NCI-H2081 treated with DMSO at 0.1 percent for 48 hours (cell line): ENCODE results near the gene GAS2L3.

ENCODE experiments used
- DNase-seq: peaks from one replicate; lab custom pipeline; 2025; lab: John Stamatoyannopoulos, UW

Gene GAS2L3

DNA sequence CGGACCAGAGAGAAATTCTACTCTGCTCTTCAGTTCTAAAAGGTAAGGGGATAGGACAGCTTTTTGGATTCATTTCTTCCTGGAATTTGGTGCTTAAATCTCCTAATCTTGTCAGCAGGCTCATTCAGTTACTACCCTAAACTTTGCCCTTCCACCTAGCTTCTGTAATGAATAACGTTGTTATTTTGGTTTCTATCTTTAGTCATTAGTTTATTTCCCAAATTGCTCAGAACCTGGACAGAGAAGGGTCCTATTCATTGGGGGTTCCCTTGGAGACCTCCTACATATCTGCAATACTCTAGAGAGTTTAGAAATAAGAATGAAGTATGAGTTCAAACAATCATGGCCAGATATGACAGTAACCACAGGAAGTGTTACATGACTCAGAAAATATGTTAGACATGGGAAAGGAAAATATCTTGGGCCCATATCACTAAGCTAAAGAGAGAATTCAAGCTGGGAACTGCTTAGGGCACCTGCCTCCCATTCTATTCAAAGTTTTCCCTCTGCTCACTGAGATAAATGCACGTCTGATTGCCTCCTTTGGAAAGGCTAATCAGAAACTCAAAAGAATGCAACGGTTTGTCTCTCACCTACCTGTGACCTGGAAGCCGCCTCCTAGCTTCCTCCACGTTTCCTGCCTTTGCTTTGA is 87.9 kb downstream of the GAS2L3 start:
- DNase-seq, result no peak

DNA sequence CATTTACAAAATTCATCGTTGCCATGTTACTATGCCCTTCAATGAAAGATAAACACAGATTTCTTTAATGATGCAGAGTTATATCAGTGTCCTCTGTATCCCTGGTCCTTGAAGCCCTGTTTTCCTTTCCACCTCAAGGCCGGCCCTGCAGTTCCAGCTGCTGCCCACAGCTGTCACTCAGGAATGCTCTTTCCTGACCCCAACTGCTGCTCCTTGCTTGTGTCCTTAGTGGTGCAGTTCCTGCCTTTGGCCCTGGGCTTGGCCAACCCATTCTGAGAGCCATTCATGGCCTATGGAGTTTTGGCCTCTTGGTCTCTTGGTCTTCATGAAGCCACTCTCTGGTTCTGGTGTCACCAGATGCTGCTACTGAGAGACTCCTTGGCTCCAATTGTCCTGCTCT is 93.1 kb downstream of the GAS2L3 start:
- no peak for DNase-seq

DNA sequence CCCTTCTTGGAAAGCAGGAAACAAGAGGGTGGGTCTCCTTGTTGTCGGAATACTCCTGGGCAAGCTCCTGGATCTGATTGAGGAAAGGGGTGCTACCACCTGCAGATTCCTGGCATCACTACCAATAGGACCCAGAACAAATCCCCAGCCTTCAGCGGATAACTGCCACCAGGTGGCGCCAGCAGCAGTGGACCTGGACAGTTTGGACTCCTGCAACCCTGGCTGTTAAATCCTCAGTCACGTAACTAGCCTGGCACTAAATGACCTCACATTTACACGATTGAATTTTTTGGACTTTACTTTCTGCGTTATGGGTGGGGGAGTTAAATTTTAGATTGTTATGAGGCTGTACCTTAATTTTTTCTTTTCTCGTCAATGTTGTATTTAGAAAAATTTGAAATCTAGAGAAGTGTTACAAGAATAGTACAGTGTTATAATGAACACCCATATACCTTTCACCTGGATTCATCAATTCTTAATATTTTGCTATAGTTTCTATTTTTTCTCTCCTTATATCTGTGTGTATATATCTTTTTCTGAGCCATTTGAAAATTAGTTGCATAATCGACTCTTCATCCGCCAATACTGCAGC is 95.6 kb downstream of the GAS2L3 start:
- peak; percentile 54 for DNase-seq

DNA sequence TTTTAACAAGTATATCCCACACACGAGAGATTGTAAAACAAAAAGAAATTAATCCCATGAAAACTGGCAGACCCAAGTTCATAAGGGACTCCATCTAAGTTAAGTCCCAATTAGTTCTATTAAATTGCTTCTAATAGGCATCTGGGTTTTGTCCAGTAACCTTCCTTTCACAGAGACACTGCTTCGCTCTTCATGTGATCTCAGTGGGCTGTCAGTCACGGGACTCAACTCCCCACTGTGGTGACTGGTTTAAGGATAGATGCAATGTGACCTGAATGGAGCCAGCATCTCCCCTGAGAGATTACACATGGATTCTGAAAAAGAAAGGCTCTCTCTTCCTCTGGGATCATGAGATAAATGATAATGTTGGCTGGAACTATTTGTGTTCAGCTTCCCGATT is 96.4 kb downstream of the GAS2L3 start:
- DNase-seq, result no peak

DNA sequence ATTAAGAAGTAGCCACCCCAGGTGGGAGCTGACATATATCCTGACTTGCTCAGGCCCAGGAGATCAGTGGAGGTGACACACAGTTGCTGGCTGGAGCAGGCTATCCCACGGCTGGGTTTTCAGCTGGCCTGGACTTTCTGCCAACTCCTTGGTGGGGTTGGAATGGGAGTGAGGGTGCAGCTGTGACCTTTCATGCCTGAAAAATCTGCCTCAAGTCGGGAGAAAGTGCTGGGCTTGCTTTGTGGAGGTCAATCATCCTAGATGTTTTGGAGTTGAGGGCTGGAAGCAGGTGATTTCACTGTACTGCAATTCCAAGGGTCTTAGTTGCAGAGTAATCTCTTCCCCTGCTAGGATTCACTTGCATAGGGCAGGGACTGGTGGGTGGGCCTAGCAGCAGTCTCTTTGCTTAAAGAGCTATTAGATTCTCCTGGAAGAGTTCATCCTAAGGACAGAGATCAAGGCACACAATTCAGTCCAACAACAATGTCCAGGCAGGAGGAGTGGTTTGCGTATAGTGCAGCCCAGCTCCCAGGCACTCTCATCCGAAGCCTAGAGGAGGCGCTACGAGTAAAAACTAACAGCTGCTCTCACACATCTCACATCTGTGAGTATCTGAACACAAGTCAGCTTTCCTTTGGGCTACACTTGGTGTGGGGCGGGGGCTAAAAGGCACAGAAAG is 98.1 kb downstream of the GAS2L3 start:
- no peak for DNase-seq

DNA sequence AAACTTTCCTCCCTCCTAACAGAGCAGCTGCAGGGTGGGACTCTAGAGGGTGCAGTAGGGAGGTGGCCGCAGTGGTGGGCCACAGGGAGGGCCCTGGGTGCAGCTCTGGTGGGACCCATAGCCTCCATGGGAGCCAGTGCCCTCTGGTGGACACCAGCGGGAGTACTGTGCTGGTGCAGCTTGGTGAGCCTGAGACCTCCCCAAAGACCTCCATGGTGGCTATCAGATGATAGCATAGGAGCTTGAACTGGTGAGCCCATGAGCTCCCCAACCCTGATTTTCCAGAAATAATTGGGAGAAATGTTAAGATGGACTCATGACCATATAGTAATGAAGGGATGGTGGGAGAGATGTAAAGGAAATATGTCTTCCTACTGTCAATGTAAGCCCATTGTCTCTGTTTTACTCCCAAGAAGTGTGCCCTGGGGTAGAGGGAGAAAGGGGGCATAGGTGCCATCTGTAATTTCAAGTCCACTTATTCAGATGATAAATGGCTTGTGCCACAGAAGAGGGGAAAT is 98.7 kb downstream of the GAS2L3 start:
- no peak for DNase-seq

DNA sequence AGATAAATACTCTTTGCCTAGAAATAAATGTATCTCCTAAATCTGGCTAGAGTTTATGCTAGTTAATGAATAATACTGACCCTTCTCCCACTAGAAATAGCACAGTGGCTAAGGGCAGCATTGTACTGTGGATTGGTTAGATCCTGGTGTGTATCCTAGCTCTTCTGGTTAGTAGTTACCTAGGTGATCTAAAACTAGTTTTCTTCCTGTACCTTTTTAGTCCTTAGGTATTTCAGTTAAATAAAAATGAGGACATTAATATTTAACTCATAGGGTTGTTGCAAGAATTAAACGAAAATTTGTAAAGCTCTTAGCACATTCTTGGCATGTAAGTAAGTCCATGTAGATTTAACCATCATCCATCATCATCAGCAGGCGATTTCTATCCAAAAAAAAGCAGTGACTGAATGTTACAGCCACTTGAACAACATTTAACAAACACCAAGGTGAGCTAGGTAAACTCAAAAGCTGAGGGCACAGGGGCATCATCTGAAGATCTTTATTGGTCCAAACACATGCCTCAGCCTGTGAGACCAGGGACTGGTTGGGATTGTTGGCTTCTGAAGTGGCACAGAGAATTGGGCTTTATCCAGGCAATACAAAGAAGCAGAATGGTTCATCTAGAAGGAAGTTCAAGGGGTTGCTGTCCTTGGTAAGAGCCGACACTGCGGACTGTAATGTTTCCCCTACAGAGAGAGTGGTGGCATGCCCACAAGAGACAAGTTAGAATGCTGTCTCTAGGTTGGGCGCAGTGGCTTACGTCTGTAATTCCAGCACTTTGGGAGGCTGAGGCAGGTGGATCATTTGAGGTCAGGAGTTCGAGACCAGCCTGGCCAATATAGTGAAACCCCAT is 100.8 kb downstream of the GAS2L3 start:
- no peak for DNase-seq
